Spleen (tissue), 11 donors: Measurements from ENCODE around the gene IL17RB. TPM values are rescaled to one million over a fixed set of nuclear protein-coding genes. Genes with fewer than 3 reads are reported as not detected.
A peak's percentile ranks its signal among the peaks of the same experiment; 100 is the strongest.

Experiments
- DNase-seq: peaks from one replicate; pipeline ENCODE4 v3.0.0-alpha.2; 2020
- H3K27ac ChIP-seq, 8 donors: fragments of 200-600 bp; sonication (generic) in 7 of 8; 1 replicate in 4 of 8; 2 replicates in 4 of 8; pipeline versions ENCODE4 v1.5.0 to v1.8.0; 2016 to 2021; ENCODE audit warnings: inconsistent platforms in 4 of 8, mild to moderate bottlenecking in 4 of 8, moderate library complexity in 1 of 8
- H3K27me3 ChIP-seq, 7 donors: fragments of 200-600 bp; sonication (generic) in 6 of 7; replicated peaks in 1 of 7; 1 replicate in 4 of 7; 2 replicates in 3 of 7; pipeline versions ENCODE4 v1.5.0 to v1.8.0; 2016 to 2021; ENCODE audit warnings: inconsistent platforms in 3 of 7, mild to moderate bottlenecking in 1 of 7
- H3K36me3 ChIP-seq, 6 donors: fragments of 200-600 bp; sonication (generic) in 5 of 6; 1 replicate in 4 of 6; 2 replicates in 2 of 6; pipeline versions ENCODE4 v1.5.0 to v1.8.0; 2016 to 2021; ENCODE audit warnings: inconsistent platforms in 2 of 6
- H3K4me1 ChIP-seq, 6 donors: fragments of 200-600 bp; sonication (generic) in 5 of 6; 1 replicate in 3 of 6; 2 replicates in 3 of 6; pipeline versions ENCODE4 v1.5.0 to v1.8.0; 2016 to 2021; ENCODE audit warnings: inconsistent platforms in 3 of 6
- H3K4me3 ChIP-seq, 8 donors: fragments of 200-600 bp; sonication (generic) in 7 of 8; 1 replicate in 4 of 8; 2 replicates in 4 of 8; pipeline versions ENCODE4 v1.5.0 to v1.8.0; 2016 to 2021; ENCODE audit warnings: inconsistent platforms in 4 of 8, mild to moderate bottlenecking in 4 of 8, moderate library complexity in 2 of 8
- H3K9me3 ChIP-seq, 8 donors: fragments of 200-600 bp; sonication (generic) in 7 of 8; 1 replicate in 4 of 8; 2 replicates in 4 of 8; pipeline versions ENCODE4 v1.5.0 to v1.8.0; 2016 to 2021; ENCODE audit warnings: inconsistent platforms in 4 of 8
- CTCF ChIP-seq, 11 experiments: fragments of 200-600 bp in 7 of 11; fragments of 450-650 bp in 4 of 11; sonication (generic) in 4 of 11; IDR thresholded peaks in 8 of 11; conservative IDR thresholded peaks in 3 of 11; 1 replicate in 7 of 11; 2 replicates in 4 of 11; pipeline versions ENCODE4 v1.4.0 to v1.8.0; 2016 to 2021; ENCODE audit warnings: antibody characterized with exemption in 11 of 11, inconsistent platforms in 4 of 11, mild to moderate bottlenecking in 1 of 11
- POLR2A ChIP-seq, 3 donors: fragments of 450-650 bp; IDR thresholded peaks; one replicate each; pipeline ENCODE4 v1.5.1; 2017; ENCODE audit warnings: antibody characterized with exemption in 3 of 3, mild to moderate bottlenecking in 1 of 3
- POLR2AphosphoS5 ChIP-seq, 3 donors: sonication (generic); formaldehyde crosslinking; IDR thresholded peaks; one replicate each; pipeline ENCODE4 v1.5.1; 2017; ENCODE audit warnings: antibody characterized with exemption in 3 of 3
- WGBS, 5 donors: extraction: QIAGEN DNeasy Blood & Tissue Kit in 3 of 5; methylation state at CpG; one replicate each; pipeline versions ENCODE4 v1.1.5 to v1.1.7; 2013 to 2018; 5-methylcytosine and 5-hydroxymethylcytosine counted together
- intact Hi-C: fragments of 100-400 bp; cut with DNase I; formaldehyde crosslinking; loops from one replicate; pipeline ENCODE4 v1.15.0; 2023; ENCODE audit warnings: low total_unique reads
- polyA plus RNA-seq, 3 donors: library from polyadenylated mRNA; stranded (reverse); fragments of 200-250 nt; gene quantifications; one replicate each; pipeline ENCODE4 v1.2.1, GENCODE V29; 2013
- total RNA-seq, 7 donors: library from RNA; depleted of rRNA in 3 of 7; stranded (reverse); fragments of >200 nt in 3 of 7; fragmentation: NEBNext Ultra II Directional in 4 of 7; extraction: Animal tissue kit (Norgen Biotek cat#: 25700) in 4 of 7; gene quantifications; one replicate each; pipeline versions ENCODE4 v1.1.0 to v1.2.1, GENCODE V29; 2016 to 2021
- donor health status: healthy with polysubstance abuse.
- donor health status: DM: no; HTN: no; CAD: no; lungs with moderate emphysema.
- donor health status: DM: no; HTN: no; CAD: no.
- donor health status: Bipolar disorder and iron deficiency.
- donor health status: healthy.
- donor health status: DM: no; HTN: no; CAD: no.
- donor health status: DM: yes; HTN: yes; CAD: no.

Gene IL17RB
- total and polyA plus RNA-seq, 10 donors = 0.13 to 0.59 (median 0.26) TPM; not detected in 2

- peak; percentile 51 for DNase-seq
- H3K27ac ChIP-seq = no peak overlapping the region
- WGBS, 5 donors = 79 to 92% (median 86%) methylated on average over 16 of the region's 16 CpGs
- peaks cover 0 to 5% (median 0%) of the 10 kb centered on the region in 7 donors for H3K27me3 ChIP-seq
- H3K9me3 ChIP-seq = no peaks in the 10 kb centered on the region
- intact Hi-C loops = no loop called here
- peaks cover 0 to 4% (median 0%) of the 10 kb centered on the region in 6 donors for H3K36me3 ChIP-seq
- H3K4me1 ChIP-seq = no peaks in the 10 kb centered on the region
- TF ChIP-seq CTCF (IDR thresholded peaks at IDR 0.05 in 8 of 11, conservative IDR thresholded peaks at IDR 0.05 in 3 of 11) = no peak
- no peak for TF ChIP-seq POLR2A (IDR thresholded peaks at IDR 0.05)
- TF ChIP-seq POLR2AphosphoS5 (IDR thresholded peaks at IDR 0.05) = no peak
- no peak overlapping the region for H3K4me3 ChIP-seq
Measured at GRCh38 chr3:53800041-53800906, 46.1 kb upstream of the IL17RB start.

GRCh38 chr3:53801319-53801718 lies 45.0 kb upstream of the IL17RB start:
- WGBS, 5 donors = 84 to 93% (median 90%) methylated on average over 8 to 9 of the region's 9 CpGs
- Histone ChIP-seq H3K36me3 (peaks cover 0 to 4% (median 0%) of the 10 kb centered on the region in 6 donors), H3K27ac (no peak overlapping the region), H3K4me3 (no peak overlapping the region), H3K9me3 (no peaks in the 10 kb centered on the region), H3K27me3 (peaks cover 0 to 4% (median 0%) of the 10 kb centered on the region in 7 donors), H3K4me1 (no peaks in the 10 kb centered on the region)
- intact Hi-C loops = no loop called here
- DNase-seq = peak; percentile 51
- no peak for TF ChIP-seq POLR2AphosphoS5 (IDR thresholded peaks at IDR 0.05)
- TF ChIP-seq CTCF (IDR thresholded peaks at IDR 0.05 in 8 of 11, conservative IDR thresholded peaks at IDR 0.05 in 3 of 11) = no peak
- TF ChIP-seq POLR2A (IDR thresholded peaks at IDR 0.05) = no peak

- H3K4me1 ChIP-seq = no peaks in the 10 kb centered on the region
- peak; percentile 54 for DNase-seq
- no peaks in the 10 kb centered on the region for H3K9me3 ChIP-seq
- peaks cover 0 to 4% (median 0%) of the 10 kb centered on the region in 7 donors for H3K27me3 ChIP-seq
- intact Hi-C loops = no loop called here
- peaks cover 0 to 4% (median 0%) of the 10 kb centered on the region in 6 donors for H3K36me3 ChIP-seq
- WGBS, 5 donors = 84 to 93% (median 87%) methylated on average over 6 to 8 of the region's 8 CpGs
- no peak overlapping the region for H3K4me3 ChIP-seq
- TF ChIP-seq CTCF (IDR thresholded peaks at IDR 0.05 in 8 of 11, conservative IDR thresholded peaks at IDR 0.05 in 3 of 11) = no peak
- TF ChIP-seq POLR2AphosphoS5 (IDR thresholded peaks at IDR 0.05) = no peak
- no peak for TF ChIP-seq POLR2A (IDR thresholded peaks at IDR 0.05)
- no peak overlapping the region for H3K27ac ChIP-seq
Measured at GRCh38 chr3:53802256-53802880, 44.0 kb upstream of the IL17RB start.
